Measurements from ENCODE around the gene IL11.

DNA sequence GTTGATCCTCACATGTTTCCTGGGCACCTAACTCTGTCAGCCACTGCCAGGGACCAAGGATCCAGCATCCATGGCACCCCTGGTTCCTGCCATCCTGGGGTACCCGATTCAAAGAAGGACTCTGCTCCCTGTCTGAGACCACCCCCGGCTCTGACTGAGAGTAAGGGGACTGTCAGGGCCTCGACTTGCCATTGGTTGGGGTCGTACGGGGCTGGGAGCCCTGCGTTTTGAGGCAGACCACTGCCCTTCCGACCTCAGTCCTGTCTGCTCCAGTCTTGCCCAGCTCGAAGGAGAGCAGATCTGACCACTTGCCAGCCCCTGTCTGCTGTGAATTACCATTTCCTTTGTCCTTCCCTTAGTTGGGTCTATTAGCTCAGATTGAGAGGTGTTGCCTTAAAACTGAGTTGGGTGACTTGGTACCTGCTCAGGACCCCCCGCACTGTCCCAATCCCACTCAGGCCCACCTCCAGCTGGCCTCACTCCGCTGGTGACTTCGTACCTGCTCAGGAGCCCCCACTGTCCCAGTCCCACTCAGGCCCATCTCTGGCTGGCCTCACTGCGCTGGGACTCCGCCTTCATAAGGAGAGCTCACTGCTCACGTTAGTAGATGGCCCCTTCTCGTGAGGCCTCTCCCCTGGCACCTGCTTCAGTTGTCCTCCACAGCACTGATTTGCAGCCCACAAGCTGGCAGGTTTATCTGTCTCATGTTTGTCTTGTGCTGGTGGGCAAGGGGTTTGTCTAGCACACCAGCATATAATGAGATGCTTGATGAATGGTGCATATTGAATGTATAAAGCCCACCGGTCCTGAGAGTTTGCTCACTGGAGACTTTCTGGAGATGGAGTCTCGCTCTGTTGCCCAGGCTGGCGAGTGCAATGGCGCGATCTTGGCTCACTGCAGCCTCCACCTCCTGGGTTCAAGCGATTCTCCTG lies 19.4 kb upstream of the IL11 start:
- TF ChIP-seq SIN3A (IDR thresholded peaks at IDR 0.05; ENCODE audit: borderline replicate concordance, insufficient read depth, low read length) (no peak), POLR2AphosphoS5 (IDR thresholded peaks at IDR 0.05; ENCODE audit: low read depth, low read length) (no peak; the same call in none of the 2 replicates)
